ENCODE data around the gene FUZ. TPM values are rescaled to one million over a fixed set of nuclear protein-coding genes. Genes with fewer than 3 reads are reported as not detected.

FUZ gene
- total RNA-seq, 1 experiment from 2014 or later: 13.9 TPM

DNA sequence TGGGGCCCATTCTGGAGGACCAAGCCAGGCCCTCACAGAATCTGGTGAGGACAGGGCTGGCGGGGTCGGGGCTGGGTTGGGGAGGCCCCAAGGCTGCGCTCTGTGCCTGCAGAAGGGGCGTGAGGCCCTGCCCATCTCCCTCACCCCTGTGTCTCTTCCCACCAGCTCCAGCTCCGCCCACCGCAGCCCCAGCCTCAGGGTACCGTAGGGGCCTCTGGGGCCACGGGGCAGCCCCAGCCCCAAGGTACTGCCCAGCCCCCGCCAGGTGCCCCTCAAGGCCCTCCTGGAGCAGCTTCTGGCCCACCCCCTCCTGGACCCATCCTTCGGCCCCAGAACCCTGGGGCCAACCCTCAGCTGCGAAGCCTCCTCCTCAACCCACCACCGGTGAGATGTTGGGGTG lies 22.5 kb upstream of the FUZ start:
- no peak for ATAC-seq
- H3K36me3 ChIP-seq (ENCODE audit: control insufficient read depth, insufficient read depth, low read length): no peaks in the 10 kb centered on the region; the same call in none of the 2 replicates
- no peaks in the 10 kb centered on the region for H3K27me3 ChIP-seq (ENCODE audit: control insufficient read depth, insufficient read depth, low read length)
- POLR2A ChIA-PET: no interaction called here
- H3K27ac ChIP-seq (ENCODE audit: low read length): no peak overlapping the region
- intact Hi-C loops (cut with micrococcal nuclease; ENCODE audit: unreplicated experiment): no loop called here
- CTCF ChIA-PET: no interaction called here
- in situ Hi-C loops (cut with HindIII; ENCODE audit: low pct_unique_long_range_greater_than_20kb, low sequenced_read_pairs): no loop called here
- no peaks in the 10 kb centered on the region for H3K4me1 ChIP-seq (ENCODE audit: control insufficient read depth, insufficient read depth, low read length)
- H3K9me3 ChIP-seq (ENCODE audit: control insufficient read depth, insufficient read depth, low read depth, low read length): no peaks in the 10 kb centered on the region
- DNase-seq (ENCODE audit: low read depth, low spot score): no peak
- no TSS peak for BruUV-seq (replicated peaks)
- H3K4me3 ChIP-seq (ENCODE audit: low read depth in 2 of 2, low read length in 2 of 2): no peak overlapping the region
- TF ChIP-seq POLR2AphosphoS5 (IDR thresholded peaks at IDR 0.05; ENCODE audit: low read depth, low read length) (no peak), CTCF (IDR thresholded peaks at IDR 0.05) (no peak), TCF7L2 (IDR thresholded peaks at IDR 0.05; ENCODE audit: low read depth, low read length) (no peak), SIN3A (IDR thresholded peaks at IDR 0.05; ENCODE audit: borderline replicate concordance, insufficient read depth, low read depth, low read length) (no peak)
- TF ChIP-seq, protein P1, sequence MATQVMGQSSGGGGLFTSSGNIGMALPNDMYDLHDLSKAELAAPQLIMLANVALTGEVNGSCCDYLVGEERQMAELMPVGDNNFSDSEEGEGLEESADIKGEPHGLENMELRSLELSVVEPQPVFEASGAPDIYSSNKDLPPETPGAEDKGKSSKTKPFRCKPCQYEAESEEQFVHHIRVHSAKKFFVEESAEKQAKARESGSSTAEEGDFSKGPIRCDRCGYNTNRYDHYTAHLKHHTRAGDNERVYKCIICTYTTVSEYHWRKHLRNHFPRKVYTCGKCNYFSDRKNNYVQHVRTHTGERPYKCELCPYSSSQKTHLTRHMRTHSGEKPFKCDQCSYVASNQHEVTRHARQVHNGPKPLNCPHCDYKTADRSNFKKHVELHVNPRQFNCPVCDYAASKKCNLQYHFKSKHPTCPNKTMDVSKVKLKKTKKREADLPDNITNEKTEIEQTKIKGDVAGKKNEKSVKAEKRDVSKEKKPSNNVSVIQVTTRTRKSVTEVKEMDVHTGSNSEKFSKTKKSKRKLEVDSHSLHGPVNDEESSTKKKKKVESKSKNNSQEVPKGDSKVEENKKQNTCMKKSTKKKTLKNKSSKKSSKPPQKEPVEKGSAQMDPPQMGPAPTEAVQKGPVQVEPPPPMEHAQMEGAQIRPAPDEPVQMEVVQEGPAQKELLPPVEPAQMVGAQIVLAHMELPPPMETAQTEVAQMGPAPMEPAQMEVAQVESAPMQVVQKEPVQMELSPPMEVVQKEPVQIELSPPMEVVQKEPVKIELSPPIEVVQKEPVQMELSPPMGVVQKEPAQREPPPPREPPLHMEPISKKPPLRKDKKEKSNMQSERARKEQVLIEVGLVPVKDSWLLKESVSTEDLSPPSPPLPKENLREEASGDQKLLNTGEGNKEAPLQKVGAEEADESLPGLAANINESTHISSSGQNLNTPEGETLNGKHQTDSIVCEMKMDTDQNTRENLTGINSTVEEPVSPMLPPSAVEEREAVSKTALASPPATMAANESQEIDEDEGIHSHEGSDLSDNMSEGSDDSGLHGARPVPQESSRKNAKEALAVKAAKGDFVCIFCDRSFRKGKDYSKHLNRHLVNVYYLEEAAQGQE (IDR thresholded peaks at IDR 0.05; ENCODE audit: insufficient read depth in 1 of 2, low read depth in 2 of 2, low read length in 1 of 2): no peak

GRCh38 chr19:49833599-49833998 lies 20.5 kb upstream of the FUZ start:
- POLR2A ChIA-PET: no interaction called here
- Histone ChIP-seq H3K9me3 (ENCODE audit: control insufficient read depth, insufficient read depth, low read depth, low read length) (no peaks in the 10 kb centered on the region), H3K4me3 (ENCODE audit: low read depth in 2 of 2, low read length in 2 of 2) (no peak overlapping the region), H3K4me1 (ENCODE audit: control insufficient read depth, insufficient read depth, low read length) (no peaks in the 10 kb centered on the region), H3K27ac (ENCODE audit: low read length) (no peak overlapping the region), H3K27me3 (ENCODE audit: control insufficient read depth, insufficient read depth, low read length) (no peaks in the 10 kb centered on the region), H3K36me3 (ENCODE audit: control insufficient read depth, insufficient read depth, low read length) (no peaks in the 10 kb centered on the region; the same call in 1 of the 2 replicates)
- DNase-seq (ENCODE audit: low read depth, low spot score): no peak
- ATAC-seq: no peak
- no TSS peak for BruUV-seq (replicated peaks)
- intact Hi-C loops (cut with micrococcal nuclease; ENCODE audit: unreplicated experiment) (no loop called here), in situ Hi-C loops (cut with HindIII; ENCODE audit: low pct_unique_long_range_greater_than_20kb, low sequenced_read_pairs) (no loop called here)
- TF ChIP-seq, protein P1 (IDR thresholded peaks at IDR 0.05; ENCODE audit: insufficient read depth in 1 of 2, low read depth in 2 of 2, low read length in 1 of 2): no peak
- TF ChIP-seq CTCF (IDR thresholded peaks at IDR 0.05): no peak
- TF ChIP-seq POLR2AphosphoS5 (IDR thresholded peaks at IDR 0.05; ENCODE audit: low read depth, low read length): no peak
- no peak for TF ChIP-seq SIN3A (IDR thresholded peaks at IDR 0.05; ENCODE audit: borderline replicate concordance, insufficient read depth, low read depth, low read length)
- TF ChIP-seq TCF7L2 (IDR thresholded peaks at IDR 0.05; ENCODE audit: low read depth, low read length): no peak
- CTCF ChIA-PET: no interaction called here
